GM12878 (cell line): ENCODE results near the gene MVK. TPM values are rescaled to one million over a fixed set of nuclear protein-coding genes. Genes with fewer than 3 reads are reported as not detected.

ENCODE experiments used
- ATAC-seq: fragments of 200-7000 bp; cut with Tn5 transposase; 3 replicates; pipeline ENCODE4 v1.9.1; 2020; ENCODE audit warnings: mild to moderate bottlenecking, moderate library complexity
- BruUV-seq: library from RNA; stranded (reverse); fragments of 400-500 nt; replicated peaks from 2 replicates; lab custom pipeline; 2021; lab: Mats Ljungman, UMichigan
- CTCF ChIA-PET: fragments of 300-600 bp; sonication (Branson Sonifier 250); formaldehyde crosslinking; extraction: SDS; loops from one replicate; lab custom pipeline; 2021; ENCODE audit warnings: inconsistent platforms; lab: Yijun Ruan, JAX
- POLR2A ChIA-PET: fragments of 350-600 bp; formaldehyde crosslinking; extraction: SDS; loops from one replicate; lab custom pipeline; 2021; ENCODE audit warnings: inconsistent platforms; lab: Charles Lee
- RAD21 ChIA-PET: fragments of 300-600 bp; sonication (Branson Sonifier 250); formaldehyde crosslinking; loops from one replicate; lab custom pipeline; 2023; ENCODE audit warnings: antibody characterized with exemption; ENCODE audit not compliant: unreplicated experiment; lab: Charles Lee
- SMC1A ChIA-PET: fragments of 300-600 bp; sonication (Branson Sonifier 250); formaldehyde crosslinking; loops from one replicate; lab custom pipeline; 2023; ENCODE audit not compliant: unreplicated experiment, uncharacterized antibody; lab: Charles Lee
- DNase-seq: peaks from one replicate; pipeline ENCODE4 v3.0.0-alpha.2; 2011; ENCODE audit warnings: low read depth, low spot score
- FAIRE-seq: peaks from 3 replicates; lab custom pipeline; 2011; peaks lifted over from hg19 to GRCh38; lab: Jason Lieb, UNC
- H2AFZ ChIP-seq: 2 replicates; pipeline ENCODE4 v1.6.0; 2011; ENCODE audit warnings: low read depth, low read length, control low read depth; ENCODE audit not compliant: control insufficient read depth
- H3K27ac ChIP-seq: 2 replicates; pipeline ENCODE4 v1.5.1; 2011; ENCODE audit warnings: control low read depth; ENCODE audit not compliant: control insufficient read depth, insufficient read depth
- H3K27me3 ChIP-seq, 2 experiments: replicated peaks in 1 of 2; 2 replicates each; pipeline versions ENCODE4 v1.6.0 to v1.6.1; 2011; ENCODE audit warnings: low read length in 1 of 2; ENCODE audit not compliant: control insufficient read depth in 2 of 2, insufficient read depth in 2 of 2
- H3K36me3 ChIP-seq, 2 experiments: 2 replicates each; pipeline ENCODE4 v1.5.1; 2011; ENCODE audit warnings: low read length in 1 of 2; ENCODE audit not compliant: control insufficient read depth in 2 of 2, insufficient read depth in 2 of 2
- H3K4me1 ChIP-seq: 2 replicates; pipeline ENCODE4 v1.6.1; 2011; ENCODE audit warnings: mild to moderate bottlenecking, low read length, moderate library complexity, mixed read lengths; ENCODE audit not compliant: control insufficient read depth, insufficient read depth
- H3K4me2 ChIP-seq: 2 replicates; pipeline ENCODE4 v1.6.0; 2011; ENCODE audit warnings: control low read depth; ENCODE audit not compliant: control insufficient read depth, insufficient read depth
- H3K4me3 ChIP-seq: fragments of 200-600 bp; sonication (generic); 2 replicates; pipeline ENCODE4 v1.5.1; 2016
- H3K79me2 ChIP-seq: 2 replicates; pipeline ENCODE4 v1.6.0; 2011; ENCODE audit warnings: low read length; ENCODE audit not compliant: control insufficient read depth, insufficient read depth
- H3K9ac ChIP-seq: 2 replicates; pipeline ENCODE4 v1.8.0; 2011; ENCODE audit warnings: low read length, control low read depth, mixed read lengths; ENCODE audit not compliant: control insufficient read depth, insufficient read depth
- H3K9me3 ChIP-seq: replicated peaks from 3 replicates; pipeline ENCODE4 v1.5.1; 2011; ENCODE audit warnings: mild to moderate bottlenecking, low read length; ENCODE audit not compliant: control insufficient read depth, insufficient read depth
- H4K20me1 ChIP-seq: 2 replicates; pipeline ENCODE4 v1.6.0; 2011; ENCODE audit not compliant: control insufficient read depth, insufficient read depth
- BRCA1 ChIP-seq: IDR thresholded peaks from 2 replicates; pipeline ENCODE4 v1.6.1; 2011; ENCODE audit warnings: low read depth, low read length, improper control_type of control experiment
- HDAC2 ChIP-seq: fragments of 200-600 bp; sonication (generic); IDR thresholded peaks from 2 replicates; pipeline ENCODE4 v1.6.1; 2017
- IKZF2 ChIP-seq, 2 experiments: fragments of 450-650 bp; IDR thresholded peaks; 2 replicates each; pipeline ENCODE4 v1.6.1; 2017; ENCODE audit warnings: mild to moderate bottlenecking in 2 of 2, moderate library complexity in 2 of 2
- NBN ChIP-seq: fragments of 450-650 bp; IDR thresholded peaks from 2 replicates; pipeline ENCODE4 v1.6.1; 2016
- NFYA ChIP-seq: IDR thresholded peaks from 2 replicates; pipeline ENCODE4 v1.6.1; 2011; ENCODE audit warnings: low read depth, mild to moderate bottlenecking, low read length, improper control_type of control experiment, borderline replicate concordance
- PML ChIP-seq: IDR thresholded peaks from 2 replicates; pipeline ENCODE4 v1.6.1; 2012; ENCODE audit warnings: low read length, inconsistent platforms
- POLR2AphosphoS2 ChIP-seq: IDR thresholded peaks from 2 replicates; pipeline ENCODE4 v1.6.1; 2011; ENCODE audit warnings: low read depth, mild to moderate bottlenecking, low read length, improper control_type of control experiment, moderate library complexity
- POLR2AphosphoS5 ChIP-seq: IDR thresholded peaks from 2 replicates; pipeline ENCODE4 v1.6.1; 2011; ENCODE audit warnings: mild to moderate bottlenecking, low read length, inconsistent platforms
- RAD21 ChIP-seq: IDR thresholded peaks from 2 replicates; pipeline ENCODE4 v1.6.1; 2011; ENCODE audit warnings: mild to moderate bottlenecking, low read depth, low read length, moderate library complexity; ENCODE audit not compliant: insufficient read depth
- SPI1 ChIP-seq: IDR thresholded peaks from 2 replicates; pipeline ENCODE4 v1.6.1; 2011; ENCODE audit warnings: low read depth, mild to moderate bottlenecking, low read length, moderate library complexity, borderline replicate concordance; ENCODE audit not compliant: insufficient read depth
- ZNF622 ChIP-seq: fragments of 450-650 bp; IDR thresholded peaks from 2 replicates; pipeline ENCODE4 v1.6.1; 2017; ENCODE audit warnings: mild to moderate bottlenecking, inconsistent platforms
- WGBS: methylation state at CpG from one replicate; pipeline ENCODE4 v1.1.6; 2016; ENCODE audit warnings: low lambda C conversion rate; ENCODE audit not compliant: insufficient replicate concordance, insufficient coverage; ENCODE audit errors: missing lambda C conversion rate; 5-methylcytosine and 5-hydroxymethylcytosine counted together
- in situ Hi-C: fragments of 300-500 bp; cut with MboI; formaldehyde crosslinking; loops from 9 replicates; pipeline ENCODE4 v1.14.3; 2018; ENCODE audit warnings: mixed read lengths
- intact Hi-C: fragments of 100-400 bp; cut with micrococcal nuclease; formaldehyde crosslinking; loops from one replicate; pipeline ENCODE4 v1.14.2; 2022; ENCODE audit not compliant: unreplicated experiment
- polyA plus RNA-seq, 11 experiments: library from polyadenylated mRNA; depleted of rRNA in 4 of 11; unstranded in 6 of 11; stranded (reverse) in 5 of 11; fragments of >200 nt; fragmentation: Nextera tagmentation in 4 of 11; fragmentation: Illumina TruSeq in 1 of 11; extraction: Ambion mirVana in 4 of 11; extraction: Trizol in 1 of 11; gene quantifications; 1 replicate in 1 of 11; 2 replicates in 10 of 11; pipeline versions ENCODE4 v1.2.1 to v1.2.3, GENCODE V29; 2011 to 2016; ENCODE audit warnings: inconsistent platforms in 2 of 11, missing spikeins in 2 of 11, low read depth in 1 of 11
- total RNA-seq, 4 experiments: library from RNA; depleted of rRNA in 3 of 4; stranded (reverse); fragments of >200 nt in 3 of 4; fragmentation: Illumina TruSeq in 1 of 4; extraction: Trizol in 1 of 4; gene quantifications; 2 replicates each; pipeline versions ENCODE4 v1.2.1 to v1.2.3, GENCODE V29; 2013 to 2021

The MVK gene
- total and polyA plus RNA-seq, 10 of the 15 experiments (the other 5 are each of a cell fraction or from before 2014, with no cell fraction given): 0.24 to 46.7 (median 31.9) TPM

DNA sequence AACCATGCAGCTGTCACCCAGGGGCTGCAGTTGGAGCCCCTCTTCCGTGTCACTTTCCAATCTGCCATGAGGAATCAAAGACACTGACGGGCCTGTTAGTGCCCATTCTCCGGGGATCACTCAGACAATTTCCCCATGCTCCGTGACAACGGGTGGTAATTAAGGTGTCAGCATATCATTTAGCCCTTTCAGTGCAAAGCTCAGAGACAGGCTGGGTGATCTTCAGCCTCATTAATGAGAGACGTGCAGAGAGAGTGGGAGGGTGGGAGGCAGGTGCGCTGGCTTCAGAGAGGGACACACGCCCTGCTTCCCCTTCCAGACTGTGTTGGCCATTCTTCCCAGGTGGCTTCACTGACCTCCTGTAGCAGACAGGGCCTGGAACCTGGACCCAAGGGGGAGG lies 58.7 kb downstream of the MVK start:
- 29% methylated on average over 8 of the region's 8 CpGs for WGBS
- in situ Hi-C loops (no loop called here), intact Hi-C loops (no loop called here)
- H3K79me2 ChIP-seq: no peaks in the 10 kb centered on the region
- H3K27me3 ChIP-seq: no peaks in the 10 kb centered on the region
- ChIA-PET POLR2A (interaction anchor here (0.6 kb wide), 1 partner anchor 1501 kb away, joined by 4 read pairs; no protein-coding TSS in a partner anchor), RAD21 (no interaction called here), CTCF (no interaction called here)
- H3K4me1 ChIP-seq: no peaks in the 10 kb centered on the region
- DNase-seq: no peak
- TF ChIP-seq POLR2AphosphoS5 (no peak), NFYA (no peak), RAD21 (no peak), BRCA1 (no peak), SPI1 (no peak), IKZF2 (IDR thresholded peaks at IDR 0.05) (no peak), HDAC2 (no peak), PML (no peak), NBN (no peak), POLR2AphosphoS2 (no peak)
- TF ChIP-seq, all 136 proteins: peak for 0
- H3K4me3 ChIP-seq: no peak overlapping the region
- H3K36me3 ChIP-seq: no peaks in the 10 kb centered on the region
- no peak overlapping the region for H3K9ac ChIP-seq
- H2AFZ ChIP-seq: no peak overlapping the region
- no TSS peak for BruUV-seq
- no peak overlapping the region for H3K4me2 ChIP-seq
- no peak for ATAC-seq
- no peaks in the 10 kb centered on the region for H4K20me1 ChIP-seq
- no peak overlapping the region for H3K27ac ChIP-seq
- no peak for FAIRE-seq
- SMC1A ChIA-PET: no interaction called here
- H3K9me3 ChIP-seq: no peaks in the 10 kb centered on the region

DNA sequence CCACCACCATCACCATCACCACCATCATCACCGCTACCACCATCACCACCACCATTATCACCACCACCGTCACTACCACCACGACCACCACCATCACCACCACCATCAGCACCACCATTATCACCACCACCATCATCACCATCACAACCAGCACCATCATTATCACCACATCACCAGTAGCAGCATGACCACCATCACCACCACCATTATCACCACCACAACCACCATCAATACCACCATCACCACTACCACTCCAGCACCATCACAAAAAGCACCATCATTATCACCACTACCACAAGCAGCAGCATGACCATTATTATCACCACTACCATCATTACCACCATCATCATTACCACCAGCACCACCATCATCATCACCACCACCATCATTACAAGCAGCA lies 62.1 kb downstream of the MVK start:
- SMC1A ChIA-PET: no interaction called here
- intact Hi-C loops: no loop called here
- H3K4me1 ChIP-seq: no peaks in the 10 kb centered on the region
- CTCF ChIA-PET: no interaction called here
- BruUV-seq: no TSS peak
- no peak for FAIRE-seq
- POLR2A ChIA-PET: no interaction called here
- H2AFZ ChIP-seq: no peak overlapping the region
- no peak overlapping the region for H3K27ac ChIP-seq
- in situ Hi-C loops: no loop called here
- no peaks in the 10 kb centered on the region for H3K36me3 ChIP-seq
- WGBS: 32% methylated on average over 3 of the region's 3 CpGs
- no peak overlapping the region for H3K4me3 ChIP-seq
- no peak overlapping the region for H3K9ac ChIP-seq
- no peak overlapping the region for H3K4me2 ChIP-seq
- DNase-seq: no peak
- H3K9me3 ChIP-seq: no peaks in the 10 kb centered on the region
- H3K27me3 ChIP-seq: no peaks in the 10 kb centered on the region; a peak in 1 of 4 replicates
- H3K79me2 ChIP-seq: no peaks in the 10 kb centered on the region
- RAD21 ChIA-PET: no interaction called here
- ATAC-seq: no peak
- TF ChIP-seq ZNF622: no peak
- H4K20me1 ChIP-seq: no peaks in the 10 kb centered on the region
